Activated naive CD8-positive, alpha-beta T cell treated with anti-CD3 and anti-CD28 coated beads, Interleukin-2, amount 50 U/mL, for 24 hours (primary cell): Measurements from ENCODE around the gene NKX2-2.
"Not testable (repeated sequence)": the region's sequence is repeated elsewhere in the genome, so short reads cannot be mapped to it uniquely, and the experiment has no call there.

Experiments used
- ATAC-seq: fragments of 150-1000 bp; cut with Tn5 transposase; one replicate; pipeline ENCODE4 v1.10.0; 2021
- DNase-seq: peaks from one replicate; pipeline ENCODE4 v3.0.0; 2021
- H3K27ac Mint-ChIP-seq: one replicate; pipeline ENCODE4 v1.8.0; 2021; ENCODE audit warnings: mild to moderate bottlenecking, mixed read lengths
- H3K27me3 Mint-ChIP-seq: one replicate; pipeline ENCODE4 v1.8.0; 2021; ENCODE audit warnings: mixed read lengths
- H3K36me3 Mint-ChIP-seq: one replicate; pipeline ENCODE4 v1.8.0; 2021; ENCODE audit warnings: low read depth, mixed read lengths
- H3K4me1 Mint-ChIP-seq: one replicate; pipeline ENCODE4 v1.8.0; 2021; ENCODE audit warnings: mixed read lengths
- H3K4me3 Mint-ChIP-seq: one replicate; pipeline ENCODE4 v1.8.0; 2021; ENCODE audit warnings: mild to moderate bottlenecking, moderate library complexity, mixed read lengths
- H3K9me3 Mint-ChIP-seq: one replicate; pipeline ENCODE4 v1.8.0; 2021; ENCODE audit warnings: mixed read lengths

NKX2-2 gene

DNA sequence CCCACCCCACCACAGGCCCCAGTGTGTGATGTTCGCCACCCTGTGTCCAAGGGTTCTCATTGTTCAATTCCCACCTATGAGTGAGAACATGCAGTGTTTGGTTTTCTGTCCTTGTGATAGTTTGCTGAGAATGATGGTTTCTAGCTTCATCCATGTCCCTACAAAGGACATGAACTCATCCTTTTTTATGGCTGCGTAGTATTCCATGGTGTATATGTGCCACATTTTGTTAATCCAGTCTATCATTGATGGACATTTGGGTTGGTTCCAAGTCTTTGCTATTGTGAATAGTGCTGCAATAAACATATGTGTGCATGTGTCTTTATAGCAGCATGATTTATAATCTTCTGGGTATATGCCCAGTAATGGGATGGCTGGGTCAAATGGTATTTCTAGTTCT, 33.7 kb downstream of the NKX2-2 start:
- not testable (repeated sequence) for H3K27ac Mint-ChIP-seq, H3K9me3 Mint-ChIP-seq, H3K36me3 Mint-ChIP-seq, ATAC-seq, H3K4me1 Mint-ChIP-seq, H3K4me3 Mint-ChIP-seq, DNase-seq
- peaks cover 46% of the 10 kb centered on the region for H3K27me3 Mint-ChIP-seq

DNA sequence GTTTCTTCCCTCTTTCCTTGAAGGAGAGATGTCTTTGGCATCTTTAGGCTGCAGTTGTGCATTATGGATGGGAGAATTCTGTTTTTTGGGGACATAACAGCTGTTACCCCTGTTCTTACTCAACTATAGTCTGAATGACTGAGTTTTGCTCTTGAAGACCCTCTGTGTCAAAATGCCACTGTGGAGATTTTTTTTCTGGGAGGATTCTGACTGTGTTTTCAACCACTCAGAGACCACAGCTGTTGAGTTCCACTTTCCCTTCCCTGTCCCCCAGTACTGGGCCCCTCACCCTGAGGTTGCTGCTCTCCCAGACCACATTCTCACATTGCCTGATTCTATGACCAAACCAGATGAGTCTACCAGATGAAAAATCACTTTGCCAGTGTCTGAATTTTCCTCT, 48.1 kb downstream of the NKX2-2 start:
- Mint-ChIP-seq H3K27me3 (peaks cover 16% of the 10 kb centered on the region), H3K4me1 (no peaks in the 10 kb centered on the region), H3K27ac (no peak overlapping the region), H3K36me3 (no peaks in the 10 kb centered on the region), H3K9me3 (peaks cover 6% of the 10 kb centered on the region), H3K4me3 (no peak overlapping the region)
- no peak for DNase-seq
- ATAC-seq: no peak

DNA sequence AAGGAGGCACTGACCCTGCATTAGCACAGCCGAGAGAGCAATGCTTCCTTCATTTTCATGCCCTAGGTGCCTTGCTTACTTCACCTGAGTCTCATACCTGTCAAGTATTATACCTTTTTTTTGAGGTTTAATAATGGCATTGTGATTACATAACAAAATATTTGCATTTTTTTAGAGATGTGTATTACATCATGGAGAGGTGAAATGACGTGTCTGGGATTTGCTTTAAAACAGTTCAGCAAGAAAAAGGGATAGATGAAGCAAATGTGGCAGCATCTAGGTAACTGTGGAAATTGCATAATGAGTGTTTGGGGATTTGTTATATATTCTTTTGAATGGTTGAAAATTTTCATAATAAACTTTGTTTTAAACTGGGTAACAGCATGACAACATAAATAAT, 48.9 kb downstream of the NKX2-2 start:
- ATAC-seq: no peak
- peaks cover 21% of the 10 kb centered on the region for H3K27me3 Mint-ChIP-seq
- H3K4me3 Mint-ChIP-seq: no peak overlapping the region

More for the DNA sequence above, 48.9 kb downstream of the NKX2-2 start:
- Mint-ChIP-seq H3K9me3 (peaks cover 6% of the 10 kb centered on the region), H3K27ac (no peak overlapping the region), H3K36me3 (no peaks in the 10 kb centered on the region), H3K4me1 (no peaks in the 10 kb centered on the region)
- no peak for DNase-seq
